NCI-H1930 (cell line): ENCODE data around the gene GINS2.

ENCODE experiments used
- DNase-seq, 2 experiments: peaks; one replicate each; lab custom pipeline; 2025; lab: John Stamatoyannopoulos, UW

The GINS2 gene

GRCh38 chr16:85689950-85690320 is 1.2 kb upstream of the GINS2 start:
- DNase-seq, result no peak

GRCh38 chr16:85689285-85689949 is 663 bp upstream of the GINS2 start:
- no peak for DNase-seq

GRCh38 chr16:85687651-85688471 is 893 bp downstream of the GINS2 start:
- no peak for DNase-seq

GRCh38 chr16:85686912-85687591 is 1.7 kb downstream of the GINS2 start:
- no peak for DNase-seq

GRCh38 chr16:85685251-85685650 is 3.5 kb downstream of the GINS2 start:
- no peak for DNase-seq

GRCh38 chr16:85683363-85683762 is 5.4 kb downstream of the GINS2 start:
- no peak for DNase-seq

GRCh38 chr16:85682516-85682915 is 6.2 kb downstream of the GINS2 start:
- DNase-seq, result no peak

- no peak for DNase-seq
Measured at GRCh38 chr16:85681255-85681654, 7.5 kb downstream of the GINS2 start.

- no peak for DNase-seq
Measured at GRCh38 chr16:85680352-85680944, 8.3 kb downstream of the GINS2 start.

- no peak for DNase-seq
Measured at GRCh38 chr16:85679870-85680269, 8.9 kb downstream of the GINS2 start.

GRCh38 chr16:85678821-85679220 is 9.9 kb downstream of the GINS2 start:
- no peak for DNase-seq

GRCh38 chr16:85678016-85678415 is 10.7 kb downstream of the GINS2 start:
- no peak for DNase-seq

- no peak for DNase-seq
Measured at GRCh38 chr16:85677383-85677967, 11.3 kb downstream of the GINS2 start.

GRCh38 chr16:85676466-85676865 is 12.3 kb downstream of the GINS2 start:
- DNase-seq, result no peak

- DNase-seq, result no peak
Measured at GRCh38 chr16:85675251-85675874, 13.4 kb downstream of the GINS2 start.

- no peak for DNase-seq
Measured at GRCh38 chr16:85674828-85675227, 13.9 kb downstream of the GINS2 start.

- DNase-seq, result no peak
Measured at GRCh38 chr16:85674418-85674755, 14.4 kb downstream of the GINS2 start.

- no peak for DNase-seq
Measured at GRCh38 chr16:85673529-85674417, 15.0 kb downstream of the GINS2 start.

GRCh38 chr16:85670840-85671239 is 17.9 kb downstream of the GINS2 start:
- no peak for DNase-seq

- DNase-seq, result no peak
Measured at GRCh38 chr16:85668676-85669424, 19.9 kb downstream of the GINS2 start.
